A673 (cell line): Measurements from ENCODE around the gene TCF7L2. TPM values are rescaled to one million over a fixed set of nuclear protein-coding genes. Genes with fewer than 3 reads are reported as not detected.

Source experiments
- BruUV-seq: library from RNA; stranded (reverse); fragments of 400-500 nt; replicated peaks from 2 replicates; lab custom pipeline; 2021; lab: Mats Ljungman, UMichigan
- CTCF ChIA-PET: fragments of 300-600 bp; sonication (Branson Sonifier 250); formaldehyde crosslinking; loops from one replicate; lab custom pipeline; 2022; ENCODE audit warnings: antibody characterized with exemption; lab: Charles Lee
- POLR2A ChIA-PET: fragments of 300-600 bp; sonication (Branson Sonifier 250); formaldehyde crosslinking; loops from one replicate; lab custom pipeline; 2022; ENCODE audit warnings: antibody characterized with exemption; ENCODE audit not compliant: low non-redundant PET; lab: Charles Lee
- DNase-seq: peaks from one replicate; pipeline ENCODE4 v3.0.0-alpha.2; 2015; ENCODE audit warnings: low spot score
- H3K27ac ChIP-seq: fragments of 200-600 bp; sonication (generic); 2 replicates; pipeline ENCODE4 v1.5.1; 2016; ENCODE audit warnings: mixed run types, low read depth, mild to moderate bottlenecking, mixed read lengths, antibody characterized with exemption, low read length; ENCODE audit not compliant: poor library complexity, severe bottlenecking
- H3K27me3 ChIP-seq: fragments of 200-600 bp; sonication (generic); replicated peaks from 2 replicates; pipeline ENCODE4 v1.6.1; 2017; ENCODE audit warnings: mixed run types, low read depth, mild to moderate bottlenecking, mixed read lengths, antibody characterized with exemption, low read length; ENCODE audit not compliant: insufficient read depth, poor library complexity
- H3K36me3 ChIP-seq: fragments of 200-600 bp; sonication (generic); 2 replicates; pipeline ENCODE4 v1.6.1; 2016; ENCODE audit warnings: mixed run types, mild to moderate bottlenecking, mixed read lengths, antibody characterized with exemption, low read length; ENCODE audit not compliant: insufficient read depth, poor library complexity, severe bottlenecking
- H3K4me1 ChIP-seq: fragments of 200-600 bp; sonication (generic); 2 replicates; pipeline ENCODE4 v1.6.1; 2017; ENCODE audit warnings: mixed run types, mild to moderate bottlenecking, mixed read lengths, antibody characterized with exemption, low read length; ENCODE audit not compliant: insufficient read depth, poor library complexity, severe bottlenecking
- H3K4me3 ChIP-seq: fragments of 200-600 bp; sonication (generic); 2 replicates; pipeline ENCODE4 v1.5.1; 2016; ENCODE audit warnings: low read depth, mixed run types, mild to moderate bottlenecking, mixed read lengths, low read length; ENCODE audit not compliant: poor library complexity, severe bottlenecking
- H3K9me3 ChIP-seq: fragments of 200-600 bp; sonication (generic); 2 replicates; pipeline ENCODE4 v1.6.1; 2016; ENCODE audit warnings: mixed run types, low read depth, mild to moderate bottlenecking, mixed read lengths, antibody characterized with exemption, low read length; ENCODE audit not compliant: poor library complexity, severe bottlenecking
- EZH2 ChIP-seq: fragments of 200-600 bp; sonication (generic); IDR thresholded peaks from 2 replicates; pipeline ENCODE4 v1.6.1; 2017; ENCODE audit warnings: borderline replicate concordance, low read depth, mild to moderate bottlenecking, mixed read lengths, antibody characterized with exemption, low read length; ENCODE audit not compliant: poor library complexity, severe bottlenecking
- intact Hi-C: fragments of 100-400 bp; cut with micrococcal nuclease; formaldehyde crosslinking; loops from one replicate; pipeline ENCODE4 v1.10.0; 2022; ENCODE audit not compliant: unreplicated experiment
- total RNA-seq: library from RNA; stranded (reverse); gene quantifications from 2 replicates; pipeline ENCODE4 v1.2.3, GENCODE V29; 2021
- TF ChIP-seq, protein P1 (sequence below): fragments of 300-800, 200-600 bp; sonication (generic); conservative IDR thresholded peaks from 2 replicates; pipeline ENCODE4 v1.5.1; 2017; ENCODE audit warnings: low read depth, mild to moderate bottlenecking, antibody characterized with exemption, low read length, moderate library complexity, mixed read lengths

Gene TCF7L2
- total RNA-seq, 1 experiment from 2014 or later = 16.8 TPM

DNA sequence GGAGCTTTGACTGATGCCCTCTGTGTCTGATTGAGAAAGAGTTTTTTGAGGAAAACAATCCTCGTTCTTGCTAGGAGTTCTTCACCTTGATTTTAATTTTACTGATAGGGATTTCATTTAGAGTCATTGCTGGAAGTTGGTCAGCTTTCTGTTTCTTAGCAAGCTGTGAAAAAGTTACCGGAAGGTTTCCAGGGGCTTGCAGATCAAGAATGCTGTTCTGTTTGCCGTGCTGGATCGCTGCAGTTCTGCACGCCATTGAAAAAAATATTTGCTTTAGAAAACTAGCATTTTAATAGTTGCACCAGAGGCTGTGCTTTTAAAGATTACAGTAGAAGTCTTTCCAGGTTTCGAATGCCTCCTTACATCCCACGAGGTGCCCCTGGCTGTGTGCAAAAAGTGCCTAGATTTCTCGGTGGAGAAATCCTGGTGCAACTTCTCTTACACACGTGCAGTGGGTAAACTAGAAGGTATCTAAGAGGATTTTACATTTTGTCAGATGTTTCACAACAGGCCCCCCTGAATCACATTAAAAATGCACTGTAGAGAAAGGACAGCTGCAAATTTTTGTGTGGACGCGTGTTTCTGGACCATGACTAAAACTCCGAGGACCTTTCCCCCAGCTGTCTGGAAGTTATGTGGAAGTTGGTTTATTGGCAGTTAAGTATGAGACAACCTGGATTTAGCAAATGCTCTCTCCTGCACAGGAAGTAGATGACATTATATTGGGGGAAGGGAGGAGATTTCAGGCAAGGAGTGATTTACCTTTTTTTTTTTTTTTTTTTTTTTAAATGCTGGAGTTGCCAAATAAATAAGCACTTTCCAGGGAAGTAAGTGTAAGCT is 5.8 kb downstream of the TCF7L2 start:
- H3K9me3 ChIP-seq = no peaks in the 10 kb centered on the region
- H3K36me3 ChIP-seq = no peaks in the 10 kb centered on the region
- peaks cover 78% of the 10 kb centered on the region for H3K4me1 ChIP-seq
- no peaks in the 10 kb centered on the region for H3K27me3 ChIP-seq
- no peak for TF ChIP-seq EZH2
- TF ChIP-seq, protein P1, sequence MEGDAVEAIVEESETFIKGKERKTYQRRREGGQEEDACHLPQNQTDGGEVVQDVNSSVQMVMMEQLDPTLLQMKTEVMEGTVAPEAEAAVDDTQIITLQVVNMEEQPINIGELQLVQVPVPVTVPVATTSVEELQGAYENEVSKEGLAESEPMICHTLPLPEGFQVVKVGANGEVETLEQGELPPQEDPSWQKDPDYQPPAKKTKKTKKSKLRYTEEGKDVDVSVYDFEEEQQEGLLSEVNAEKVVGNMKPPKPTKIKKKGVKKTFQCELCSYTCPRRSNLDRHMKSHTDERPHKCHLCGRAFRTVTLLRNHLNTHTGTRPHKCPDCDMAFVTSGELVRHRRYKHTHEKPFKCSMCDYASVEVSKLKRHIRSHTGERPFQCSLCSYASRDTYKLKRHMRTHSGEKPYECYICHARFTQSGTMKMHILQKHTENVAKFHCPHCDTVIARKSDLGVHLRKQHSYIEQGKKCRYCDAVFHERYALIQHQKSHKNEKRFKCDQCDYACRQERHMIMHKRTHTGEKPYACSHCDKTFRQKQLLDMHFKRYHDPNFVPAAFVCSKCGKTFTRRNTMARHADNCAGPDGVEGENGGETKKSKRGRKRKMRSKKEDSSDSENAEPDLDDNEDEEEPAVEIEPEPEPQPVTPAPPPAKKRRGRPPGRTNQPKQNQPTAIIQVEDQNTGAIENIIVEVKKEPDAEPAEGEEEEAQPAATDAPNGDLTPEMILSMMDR = no peak
- no peak for DNase-seq
- no peak overlapping the region for H3K27ac ChIP-seq
- ChIA-PET POLR2A (no interaction called here), CTCF (no interaction called here)
- BruUV-seq = no TSS peak
- H3K4me3 ChIP-seq = no peak overlapping the region
- intact Hi-C loops = loop anchor here (5.0 kb wide), 1 partner anchor 171 kb away; no protein-coding TSS in a partner anchor

DNA sequence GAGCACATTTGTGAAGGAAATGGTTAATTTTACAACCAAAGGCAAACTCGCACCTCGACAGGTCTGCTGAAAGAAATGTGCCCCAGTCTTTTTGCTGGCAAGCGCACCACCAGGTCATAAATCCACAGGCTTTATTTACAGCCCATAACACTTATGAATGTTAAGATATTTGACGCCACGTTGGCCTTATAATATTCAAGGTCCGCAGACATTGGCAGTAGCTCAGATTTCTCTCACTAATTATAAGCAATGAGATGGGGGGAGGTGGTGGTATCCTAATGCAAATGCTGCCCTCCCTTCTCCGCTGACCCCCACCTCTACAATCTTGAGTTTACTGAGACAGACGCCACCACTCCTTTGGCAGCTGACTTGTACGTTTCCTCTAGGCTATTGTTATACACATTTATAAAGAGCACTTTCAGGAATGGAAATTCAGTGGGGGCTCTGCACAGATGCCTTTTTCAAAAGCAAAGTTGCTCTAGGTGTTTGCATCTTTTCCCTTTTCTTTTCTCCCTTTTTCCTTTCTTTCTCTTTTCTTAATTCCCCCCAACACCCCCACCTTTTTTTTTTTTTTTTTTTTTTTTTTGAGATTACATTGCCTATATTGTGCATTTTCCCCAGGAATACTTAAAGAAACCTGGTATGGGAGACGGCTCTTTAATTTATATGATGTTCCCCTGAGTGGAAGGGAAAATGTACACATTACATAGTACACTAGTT is 6.7 kb downstream of the TCF7L2 start:
- H3K36me3 ChIP-seq = no peaks in the 10 kb centered on the region
- no peak overlapping the region for H3K4me3 ChIP-seq
- intact Hi-C loops = loop anchor here (5.0 kb wide), 1 partner anchor 171 kb away; no protein-coding TSS in a partner anchor
- ChIA-PET CTCF (no interaction called here), POLR2A (no interaction called here)
- H3K4me1 ChIP-seq = peaks cover 82% of the 10 kb centered on the region
- H3K9me3 ChIP-seq = no peaks in the 10 kb centered on the region
- DNase-seq = no peak
- TF ChIP-seq, protein P1 = no peak
- no peak for TF ChIP-seq EZH2
- BruUV-seq = no TSS peak
- no peak overlapping the region for H3K27ac ChIP-seq
- no peaks in the 10 kb centered on the region for H3K27me3 ChIP-seq

DNA sequence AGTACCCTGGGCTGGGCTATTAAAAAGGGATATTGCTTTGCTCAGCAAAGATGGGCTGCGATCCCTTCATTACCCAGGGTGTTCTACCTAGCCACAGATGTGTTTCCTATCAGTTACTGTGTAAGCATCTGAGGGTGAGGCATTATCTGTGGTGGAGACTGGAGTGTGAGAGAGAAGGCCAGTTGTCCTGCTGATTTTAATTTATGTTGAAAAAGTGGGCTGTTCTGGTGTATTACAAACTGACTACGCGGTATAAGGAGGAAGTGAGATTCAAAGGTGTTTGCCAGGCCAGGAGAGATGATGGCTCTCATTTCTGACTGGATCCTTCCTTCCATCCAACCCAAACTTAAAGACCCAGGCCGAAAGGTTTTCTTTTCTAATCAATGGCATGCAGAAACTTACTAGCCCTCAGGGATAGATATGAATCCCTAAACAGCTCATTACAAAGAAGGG is 7.6 kb downstream of the TCF7L2 start:
- Histone ChIP-seq H3K4me3 (no peak overlapping the region), H3K9me3 (no peaks in the 10 kb centered on the region), H3K27me3 (no peaks in the 10 kb centered on the region), H3K36me3 (no peaks in the 10 kb centered on the region), H3K27ac (peak overlapping the region; percentile 58), H3K4me1 (peaks cover 83% of the 10 kb centered on the region)
- ChIA-PET POLR2A (interaction anchor here (0.6 kb wide), 1 partner anchor 13 kb away, joined by 4 read pairs; no protein-coding TSS in a partner anchor), CTCF (no interaction called here)
- BruUV-seq = no TSS peak
- no peak for DNase-seq
- no peak for TF ChIP-seq EZH2
- TF ChIP-seq, protein P1 = no peak
- intact Hi-C loops = loop anchor here (5.0 kb wide), 1 partner anchor 170 kb away; no protein-coding TSS in a partner anchor
